Activated naive CD4-positive, alpha-beta T cell treated with anti-CD3 and anti-CD28 coated beads, Interleukin-2, amount 10 ng/mL, durations not matched to agents 7 days and 5 days (primary cell): ENCODE results near the gene TM7SF2.
A peak's percentile ranks its signal among the peaks of the same experiment; 100 is the strongest.

Experiments
- CTCF ChIA-PET: fragments of 350-600 bp; sonication (Branson Sonifier 250); formaldehyde crosslinking; loops from one replicate; lab custom pipeline; 2021; ENCODE audit warnings: antibody characterized with exemption; lab: Charles Lee
- DNase-seq: peaks from one replicate; pipeline ENCODE4 v3.0.0-alpha.2; 2020
- H3K27ac Mint-ChIP-seq: one replicate; pipeline ENCODE4 v1.8.0; 2021; ENCODE audit warnings: mild to moderate bottlenecking, moderate library complexity, mixed read lengths
- H3K27me3 Mint-ChIP-seq: one replicate; pipeline ENCODE4 v1.8.0; 2021; ENCODE audit warnings: mild to moderate bottlenecking, mixed read lengths
- H3K36me3 Mint-ChIP-seq: one replicate; pipeline ENCODE4 v1.8.0; 2021; ENCODE audit warnings: mixed read lengths
- H3K4me1 Mint-ChIP-seq: one replicate; pipeline ENCODE4 v1.8.0; 2021; ENCODE audit warnings: mixed read lengths
- H3K4me3 Mint-ChIP-seq: one replicate; pipeline ENCODE4 v1.8.0; 2021; ENCODE audit warnings: mild to moderate bottlenecking, moderate library complexity, mixed read lengths
- H3K9me3 Mint-ChIP-seq: one replicate; pipeline ENCODE4 v1.8.0; 2021; ENCODE audit warnings: mixed read lengths

TM7SF2 gene

DNA sequence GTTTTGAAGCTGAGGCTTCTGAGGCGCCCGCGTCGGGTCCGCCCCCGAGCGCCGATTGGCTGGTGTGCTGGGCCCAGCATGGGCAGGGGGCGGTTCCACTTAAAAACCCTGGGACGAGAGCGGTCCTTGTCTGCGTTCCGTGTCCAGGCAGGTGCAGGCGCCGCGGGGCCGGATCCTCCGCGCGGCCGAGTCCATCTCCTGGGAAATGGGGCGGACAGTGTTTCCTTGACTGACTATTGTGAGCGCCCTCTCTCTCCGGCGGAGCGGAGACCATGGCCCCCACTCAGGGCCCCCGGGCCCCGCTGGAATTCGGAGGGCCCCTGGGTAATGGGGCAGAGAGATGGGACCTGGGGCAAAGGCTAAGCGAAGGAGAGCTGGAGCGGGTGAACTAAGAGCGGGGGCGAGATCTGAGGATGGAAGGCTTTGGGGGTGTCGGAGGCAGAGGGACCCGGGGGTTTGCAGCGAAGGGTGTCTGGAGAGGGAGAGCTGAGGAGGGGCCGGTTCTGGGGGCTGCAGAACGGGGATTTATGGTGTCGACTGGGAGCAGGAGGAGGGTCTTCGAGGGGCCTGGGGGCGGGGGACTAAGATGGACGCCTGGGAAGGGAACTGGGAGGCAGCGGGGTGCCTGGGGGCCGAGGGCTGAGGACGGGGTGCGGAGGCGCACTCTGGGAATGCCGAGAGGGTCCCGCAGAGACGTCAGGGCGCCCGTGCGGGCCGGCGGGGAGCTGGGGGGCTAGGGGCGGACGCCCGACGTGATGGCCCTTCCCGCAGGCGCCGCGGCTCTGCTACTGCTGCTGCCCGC lies at the start of gene TM7SF2:
TM7SF2 (plus strand) TSS at position 129 of the 802 bp plus-strand sequence; CDS start at position 273, 144 bp downstream.
- CTCF ChIA-PET: interaction anchor here (0.6 to 8.7 kb wide), 13 partner anchors 8 to 265 kb away, joined by 3 to 60 read pairs (median 6); partner anchors contain the start of genes ARL2, CAPN1, CDCA5 and FAU
- Mint-ChIP-seq H3K4me3 (peak within 1 kb of the TSS; percentile 87), H3K27ac (peak within 1 kb of the TSS; percentile 92), H3K4me1 (peaks cover 53% of the 10 kb centered on the region), H3K27me3 (peaks cover 4% of the 10 kb centered on the region), H3K36me3 (peaks cover 21% of the 10 kb centered on the region), H3K9me3 (no peaks in the 10 kb centered on the region)
- DNase-seq: peak; percentile 98

DNA sequence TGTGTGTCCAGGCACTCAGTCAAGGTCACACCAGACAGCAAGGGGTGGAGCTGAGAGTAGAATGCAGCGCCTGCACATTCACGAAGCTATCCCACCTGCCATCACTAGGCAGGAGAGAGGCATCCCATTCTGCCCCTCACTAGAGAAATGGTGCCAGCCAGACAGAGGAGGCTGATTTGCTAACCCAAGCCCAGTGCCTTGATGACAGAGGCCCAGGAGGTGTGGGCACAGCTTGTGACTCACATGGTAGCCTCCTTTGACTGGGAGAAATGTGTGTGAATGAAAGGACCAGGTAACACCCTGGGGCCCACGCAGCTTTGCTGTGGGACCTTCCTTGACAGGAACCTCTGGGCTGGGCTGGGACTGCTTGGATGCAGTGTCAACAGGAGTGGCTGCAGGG lies 48.1 kb upstream of the TM7SF2 start:
- H3K9me3 Mint-ChIP-seq: no peaks in the 10 kb centered on the region
- H3K27me3 Mint-ChIP-seq: peaks cover 20% of the 10 kb centered on the region
- CTCF ChIA-PET: interaction anchor here (1.0 to 2.0 kb wide), 2 partner anchors 50 to 251 kb away, joined by 3 to 6 read pairs; partner anchors contain the start of gene ARL2
- H3K4me3 Mint-ChIP-seq: no peak overlapping the region
- DNase-seq: no peak
- H3K4me1 Mint-ChIP-seq: peaks cover 16% of the 10 kb centered on the region
- H3K27ac Mint-ChIP-seq: no peak overlapping the region
- H3K36me3 Mint-ChIP-seq: no peaks in the 10 kb centered on the region

DNA sequence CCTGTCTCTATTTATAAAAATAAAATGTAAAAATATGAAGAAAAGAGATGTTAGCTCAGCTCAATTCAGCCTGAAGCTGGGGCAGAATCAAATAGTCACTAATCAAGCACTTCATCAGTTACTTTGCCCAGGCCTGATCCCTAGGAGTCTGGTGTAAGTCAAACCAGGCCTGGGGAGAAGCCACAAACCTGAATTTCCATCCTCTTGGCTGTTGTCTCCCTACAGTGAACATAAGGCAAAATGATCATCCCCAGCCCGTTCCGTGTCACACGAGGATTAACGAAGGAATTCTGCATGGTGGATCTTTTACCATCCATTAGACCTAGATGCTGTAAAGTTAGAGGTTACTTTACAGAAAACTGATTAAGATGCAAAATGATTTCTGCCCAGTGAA lies 46.8 kb upstream of the TM7SF2 start:
- no peak for DNase-seq
- Mint-ChIP-seq H3K9me3 (no peaks in the 10 kb centered on the region), H3K27me3 (peaks cover 9% of the 10 kb centered on the region), H3K4me3 (no peak overlapping the region), H3K4me1 (peaks cover 14% of the 10 kb centered on the region), H3K36me3 (no peaks in the 10 kb centered on the region), H3K27ac (no peak overlapping the region)
- CTCF ChIA-PET: interaction anchor here (1.0 kb wide), 1 partner anchor 252 kb away, joined by 3 read pairs; no protein-coding TSS in a partner anchor

DNA sequence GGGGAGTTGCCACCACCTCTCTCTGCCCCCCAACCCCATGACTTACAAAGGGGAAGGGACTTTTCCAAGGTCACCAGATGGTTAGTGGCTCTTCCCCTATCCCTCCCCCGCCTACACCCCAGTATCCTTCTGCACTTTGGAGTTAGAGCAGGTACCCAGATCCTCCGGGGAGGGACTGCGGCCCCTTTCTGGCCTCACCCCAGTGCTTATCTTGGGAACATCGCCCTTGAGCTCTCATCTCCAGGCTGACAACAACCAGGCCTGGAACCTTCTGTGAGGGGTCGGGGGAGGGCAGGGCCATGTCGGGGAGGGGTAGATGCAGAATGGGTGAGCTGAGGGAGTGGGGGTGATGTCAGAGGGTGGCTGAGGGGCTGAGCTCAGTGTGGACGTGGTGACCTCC lies 45.8 kb upstream of the TM7SF2 start:
- Mint-ChIP-seq H3K36me3 (no peaks in the 10 kb centered on the region), H3K9me3 (no peaks in the 10 kb centered on the region), H3K4me1 (peaks cover 5% of the 10 kb centered on the region), H3K27me3 (peaks cover 8% of the 10 kb centered on the region), H3K4me3 (no peak overlapping the region), H3K27ac (no peak overlapping the region)
- CTCF ChIA-PET: no interaction called here
- DNase-seq: no peak

DNA sequence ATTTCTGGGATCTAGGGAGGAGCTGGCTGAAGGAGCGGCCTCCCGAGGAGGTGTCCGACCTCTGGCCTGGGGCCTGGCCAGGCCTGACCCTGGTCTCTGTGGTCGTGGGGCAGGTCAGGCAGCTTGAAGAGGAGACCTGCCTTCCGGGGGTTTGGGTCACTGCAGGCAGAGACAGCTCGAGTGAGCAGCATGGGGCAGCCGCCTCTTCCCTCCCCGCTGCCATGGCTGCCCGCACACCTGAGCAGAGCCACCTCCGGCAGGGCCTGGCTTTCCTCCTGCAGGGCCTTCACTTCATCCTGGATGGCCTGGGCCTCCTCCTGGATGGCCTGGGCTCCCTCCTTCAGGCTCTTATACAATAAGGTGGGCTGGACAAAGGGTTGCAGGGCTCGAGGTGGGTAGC lies 45.4 kb upstream of the TM7SF2 start:
- DNase-seq: no peak
- Mint-ChIP-seq H3K27ac (no peak overlapping the region), H3K4me3 (no peak overlapping the region), H3K9me3 (no peaks in the 10 kb centered on the region), H3K27me3 (peaks cover 3% of the 10 kb centered on the region), H3K4me1 (peaks cover under 1% of the 10 kb centered on the region), H3K36me3 (no peaks in the 10 kb centered on the region)
- CTCF ChIA-PET: no interaction called here

DNA sequence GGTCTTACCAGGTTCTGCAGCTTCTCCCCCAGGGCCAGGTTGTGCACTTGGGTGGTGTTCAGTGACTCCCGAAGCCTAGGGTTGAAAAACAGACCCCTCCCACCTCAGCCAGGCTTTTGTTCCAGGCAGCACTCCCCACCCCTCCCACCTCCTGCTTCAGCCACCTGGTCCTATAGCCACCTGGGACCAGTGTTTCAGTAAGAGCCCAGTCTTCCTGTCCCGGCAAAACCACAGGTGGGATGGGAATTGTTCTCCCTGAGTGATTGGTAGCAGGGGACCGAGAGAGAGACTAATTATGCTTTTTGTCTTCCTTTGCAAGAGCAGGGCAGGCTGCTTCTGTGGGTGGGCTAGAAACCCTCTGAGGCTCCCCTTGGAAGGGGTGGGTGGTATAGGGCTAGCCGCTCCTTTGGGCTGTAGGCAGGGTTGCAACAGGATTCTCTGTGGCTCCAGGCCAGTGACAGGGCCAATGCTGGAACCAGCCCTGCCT lies 44.8 kb upstream of the TM7SF2 start:
- H3K9me3 Mint-ChIP-seq: no peaks in the 10 kb centered on the region
- no peaks in the 10 kb centered on the region for H3K4me1 Mint-ChIP-seq
- CTCF ChIA-PET: no interaction called here
- no peak overlapping the region for H3K27ac Mint-ChIP-seq
- DNase-seq: no peak
- H3K27me3 Mint-ChIP-seq: peaks cover 3% of the 10 kb centered on the region
- no peaks in the 10 kb centered on the region for H3K36me3 Mint-ChIP-seq
- no peak overlapping the region for H3K4me3 Mint-ChIP-seq

DNA sequence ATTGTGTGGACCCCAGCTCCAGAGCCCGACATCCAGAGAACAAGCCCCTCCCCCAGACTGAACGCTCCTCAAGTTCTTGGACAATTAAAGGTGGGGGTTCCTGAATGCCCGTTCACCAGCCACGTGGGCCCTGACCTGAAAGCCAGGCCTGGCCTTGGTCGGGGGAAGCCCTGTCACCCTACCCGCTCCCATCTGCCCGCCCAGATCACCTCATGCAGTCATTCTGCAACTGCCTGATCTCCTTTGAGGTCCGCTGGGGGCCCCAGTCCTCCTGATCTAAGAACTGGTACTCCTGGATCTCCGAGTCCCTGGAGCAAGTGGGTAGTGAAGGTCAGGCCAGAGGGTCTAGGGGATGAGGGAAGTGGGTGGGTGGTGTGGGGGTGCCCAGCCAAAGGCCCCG lies 44.2 kb upstream of the TM7SF2 start:
- H3K36me3 Mint-ChIP-seq: no peaks in the 10 kb centered on the region
- DNase-seq: no peak
- no peak overlapping the region for H3K4me3 Mint-ChIP-seq
- H3K9me3 Mint-ChIP-seq: no peaks in the 10 kb centered on the region
- no peaks in the 10 kb centered on the region for H3K4me1 Mint-ChIP-seq
- H3K27me3 Mint-ChIP-seq: peaks cover 3% of the 10 kb centered on the region
- CTCF ChIA-PET: no interaction called here
- H3K27ac Mint-ChIP-seq: no peak overlapping the region

DNA sequence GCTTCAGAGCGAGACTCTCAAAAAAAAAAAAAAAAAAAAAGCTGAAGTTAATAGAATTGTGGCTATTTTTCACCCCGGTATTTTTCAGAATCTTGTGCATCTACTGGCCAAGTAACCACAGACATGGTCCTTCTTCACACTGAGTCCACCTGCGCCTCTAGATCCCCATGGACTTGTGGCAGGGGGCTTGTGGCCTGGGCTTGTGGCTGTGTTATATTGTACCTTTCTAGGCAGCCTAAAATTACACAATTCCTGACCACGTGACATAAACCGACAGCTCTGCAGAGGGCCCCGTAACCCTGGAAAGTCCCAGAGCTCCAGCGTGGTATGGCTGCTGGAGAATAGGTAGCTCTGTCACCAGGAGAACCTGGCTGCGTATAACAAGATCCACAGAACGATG lies 42.5 kb upstream of the TM7SF2 start:
- CTCF ChIA-PET: interaction anchor here (0.6 to 1.5 kb wide), 2 partner anchors 28 to 55 kb away, joined by 3 to 4 read pairs; partner anchors contain the start of genes ARL2 and SAC3D1
- no peak overlapping the region for H3K4me3 Mint-ChIP-seq
- no peaks in the 10 kb centered on the region for H3K27me3 Mint-ChIP-seq
- H3K27ac Mint-ChIP-seq: no peak overlapping the region
- H3K36me3 Mint-ChIP-seq: no peaks in the 10 kb centered on the region
- no peak for DNase-seq
- no peaks in the 10 kb centered on the region for H3K9me3 Mint-ChIP-seq
- no peaks in the 10 kb centered on the region for H3K4me1 Mint-ChIP-seq

DNA sequence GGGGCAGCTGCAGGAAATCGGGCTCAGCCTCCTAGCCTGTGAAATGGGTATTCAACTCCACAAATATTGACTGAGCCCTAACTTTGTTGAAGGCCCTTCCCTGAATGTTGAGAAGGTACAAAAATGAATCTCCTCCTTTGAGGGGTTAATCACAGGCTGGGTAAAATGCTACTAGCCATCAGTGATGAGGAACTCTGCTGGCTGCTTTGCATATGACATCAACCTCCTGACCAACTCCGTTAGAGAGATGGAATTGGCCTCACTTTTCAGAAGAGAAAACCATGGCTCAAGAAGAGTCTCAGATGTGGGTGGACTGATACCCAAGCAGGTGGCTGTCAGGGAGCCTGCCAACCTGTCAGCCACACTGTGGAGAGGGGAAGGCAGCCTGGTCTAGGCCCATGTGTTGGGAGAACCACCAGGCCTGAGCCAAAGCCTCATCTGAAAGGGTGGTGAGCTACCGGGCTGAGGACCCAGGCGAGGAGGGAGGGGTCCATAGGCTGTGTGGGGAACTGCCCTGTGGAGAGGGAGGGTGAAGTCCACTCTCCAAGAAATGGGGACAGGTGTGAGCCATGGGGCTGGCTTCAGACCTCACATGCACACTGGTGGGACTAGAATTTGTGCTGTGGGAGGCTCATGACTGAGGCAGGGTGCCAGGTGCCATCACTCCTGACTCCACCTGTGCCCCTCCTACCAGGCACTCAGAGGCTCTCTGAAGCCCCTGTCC lies 39.6 kb upstream of the TM7SF2 start:
- no peak for DNase-seq
- Mint-ChIP-seq H3K4me3 (no peak overlapping the region), H3K36me3 (peaks cover 11% of the 10 kb centered on the region), H3K27me3 (no peaks in the 10 kb centered on the region), H3K9me3 (no peaks in the 10 kb centered on the region), H3K27ac (no peak overlapping the region), H3K4me1 (no peaks in the 10 kb centered on the region)
- CTCF ChIA-PET: interaction anchor here (0.6 kb wide), 1 partner anchor 31 kb away, joined by 3 read pairs; the partner anchor contains the start of gene SAC3D1

DNA sequence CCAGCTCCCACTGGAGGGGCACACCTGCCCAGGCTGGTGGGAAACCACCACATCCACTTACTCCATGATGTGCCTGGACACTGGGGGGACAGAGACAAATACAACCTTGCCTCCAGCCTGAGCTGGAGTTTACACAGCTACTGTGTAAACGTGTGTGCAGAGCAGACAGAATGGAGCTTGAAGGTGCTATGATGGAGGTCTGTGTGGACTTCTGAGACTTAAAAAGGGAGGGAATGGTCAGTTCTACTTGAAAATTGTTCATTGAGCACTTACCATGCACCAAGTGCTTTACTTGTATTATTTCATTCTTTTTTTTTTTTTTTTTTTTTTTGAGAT lies 39.1 kb upstream of the TM7SF2 start:
- H3K27ac Mint-ChIP-seq: no peak overlapping the region
- no peak overlapping the region for H3K4me3 Mint-ChIP-seq
- H3K36me3 Mint-ChIP-seq: peaks cover 16% of the 10 kb centered on the region
- H3K4me1 Mint-ChIP-seq: peaks cover 2% of the 10 kb centered on the region
- H3K27me3 Mint-ChIP-seq: no peaks in the 10 kb centered on the region
- H3K9me3 Mint-ChIP-seq: no peaks in the 10 kb centered on the region
- no peak for DNase-seq
- CTCF ChIA-PET: interaction anchor here (0.8 kb wide), 1 partner anchor 9 kb away, joined by 3 read pairs; no protein-coding TSS in a partner anchor

DNA sequence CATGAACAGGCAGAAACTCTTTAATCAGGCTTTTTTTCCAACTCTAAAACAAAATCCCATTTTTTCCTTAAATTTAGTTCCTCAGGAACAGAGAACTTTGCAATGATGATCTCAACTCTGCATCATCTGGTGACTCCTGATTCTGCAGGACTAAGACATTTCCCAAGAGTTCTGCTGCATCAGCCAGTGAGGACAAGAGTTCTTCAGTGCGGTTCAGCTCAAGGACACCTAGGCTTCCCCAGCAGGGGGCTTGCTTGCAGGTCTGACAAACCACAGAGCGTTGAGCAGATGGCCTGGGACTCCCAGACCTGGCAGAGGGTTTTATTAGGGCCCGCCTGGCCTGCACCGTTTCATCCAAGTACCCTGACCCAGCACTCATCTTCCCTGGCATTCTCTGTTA lies 34.2 kb upstream of the TM7SF2 start:
- DNase-seq: no peak
- CTCF ChIA-PET: interaction anchor here (1.4 to 2.0 kb wide), 4 partner anchors 28 to 230 kb away, joined by 4 to 6 read pairs (median 4); no protein-coding TSS in a partner anchor
- H3K27me3 Mint-ChIP-seq: no peaks in the 10 kb centered on the region
- H3K9me3 Mint-ChIP-seq: no peaks in the 10 kb centered on the region
- peak overlapping the region; percentile 67 for H3K27ac Mint-ChIP-seq
- H3K4me1 Mint-ChIP-seq: peaks cover 43% of the 10 kb centered on the region
- no peak overlapping the region for H3K4me3 Mint-ChIP-seq
- H3K36me3 Mint-ChIP-seq: peaks cover 49% of the 10 kb centered on the region

DNA sequence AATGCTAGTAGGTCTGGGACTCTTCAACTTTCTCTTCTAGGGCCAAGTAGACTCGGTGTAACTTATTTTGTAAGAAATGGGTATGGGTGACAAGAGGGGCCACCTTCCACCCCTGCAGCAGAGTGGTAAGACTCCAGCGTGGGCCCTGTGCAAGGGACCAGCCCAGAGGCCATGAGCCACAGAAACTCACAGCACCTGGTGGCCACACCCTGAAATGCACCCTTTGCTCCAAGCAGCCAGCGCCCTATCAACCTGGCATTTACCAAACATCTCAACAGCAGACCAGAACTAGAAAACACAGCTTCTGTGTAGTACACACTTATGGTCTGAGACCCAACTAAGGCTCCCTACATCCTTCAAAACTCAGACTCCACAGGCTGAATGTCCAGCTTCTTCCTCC lies 33.5 kb upstream of the TM7SF2 start:
- H3K4me1 Mint-ChIP-seq: peaks cover 50% of the 10 kb centered on the region
- peak; percentile 84 for DNase-seq
- no peak overlapping the region for H3K4me3 Mint-ChIP-seq
- H3K27me3 Mint-ChIP-seq: no peaks in the 10 kb centered on the region
- peak overlapping the region; percentile 86 for H3K27ac Mint-ChIP-seq
- CTCF ChIA-PET: interaction anchor here (1.0 to 1.4 kb wide), 2 partner anchors 29 to 66 kb away, joined by 4 to 6 read pairs; no protein-coding TSS in a partner anchor
- peaks cover 55% of the 10 kb centered on the region for H3K36me3 Mint-ChIP-seq
- H3K9me3 Mint-ChIP-seq: no peaks in the 10 kb centered on the region

DNA sequence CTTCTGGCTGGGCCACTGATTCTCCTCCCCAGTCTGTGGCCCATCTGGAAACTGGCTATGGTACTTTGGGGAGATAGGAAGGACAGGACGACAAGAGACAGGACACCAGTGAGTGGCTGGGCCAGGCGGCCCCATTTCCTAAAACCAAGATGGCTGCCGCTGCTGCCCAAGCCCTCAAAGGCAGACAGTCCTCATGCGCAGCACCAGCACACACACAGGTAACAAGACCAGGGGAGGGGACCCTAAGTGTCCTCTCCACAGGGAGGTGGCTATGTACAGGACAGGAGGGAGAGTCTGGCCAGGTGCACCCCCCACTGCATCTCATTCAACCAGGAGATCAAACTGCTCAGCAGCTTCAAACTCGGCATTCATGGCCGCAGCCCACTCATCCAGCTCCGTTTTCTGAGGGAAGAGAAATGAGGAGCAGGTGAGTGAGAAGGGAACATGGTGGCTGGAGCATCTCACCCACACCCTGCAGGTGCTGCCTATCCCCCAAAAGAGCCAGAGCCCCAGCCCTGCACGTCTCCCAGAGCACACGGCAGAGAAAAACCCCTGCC lies 32.8 kb upstream of the TM7SF2 start:
- Mint-ChIP-seq H3K4me3 (no peak overlapping the region), H3K27me3 (peaks cover 5% of the 10 kb centered on the region), H3K27ac (peak overlapping the region; percentile 86), H3K9me3 (no peaks in the 10 kb centered on the region), H3K36me3 (peaks cover 62% of the 10 kb centered on the region), H3K4me1 (peaks cover 55% of the 10 kb centered on the region)
- CTCF ChIA-PET: interaction anchor here (1.0 kb wide), 1 partner anchor 67 kb away, joined by 6 read pairs; no protein-coding TSS in a partner anchor
- DNase-seq: no peak
